Vagina (tissue), 2 donors: ENCODE results near the gene C11orf68. TPM values are rescaled to one million over a fixed set of nuclear protein-coding genes. Genes with fewer than 3 reads are reported as not detected.

Experiments
- DNase-seq, 2 donors: peaks; one replicate each; pipeline ENCODE4 v3.0.0-alpha.2; 2017; ENCODE audit errors: extremely low spot score in 2 of 2
- H3K27ac ChIP-seq: fragments of 200-600 bp; sonication (generic); one replicate; pipeline ENCODE4 v1.5.1; 2019
- H3K27me3 ChIP-seq: fragments of 200-600 bp; sonication (generic); one replicate; pipeline ENCODE4 v1.5.1; 2019
- H3K36me3 ChIP-seq, 2 donors: fragments of 200-600 bp; sonication (generic); one replicate each; pipeline ENCODE4 v1.5.1; 2017 to 2019
- H3K4me1 ChIP-seq: fragments of 200-600 bp; sonication (generic); one replicate; pipeline ENCODE4 v1.5.1; 2019
- H3K4me3 ChIP-seq, 2 donors: fragments of 200-600 bp; sonication (generic); 1 replicate in 1 of 2; 2 replicates in 1 of 2; pipeline ENCODE4 v1.5.1; 2016 to 2019
- H3K9me3 ChIP-seq: fragments of 200-600 bp; sonication (generic); one replicate; pipeline ENCODE4 v1.5.1; 2019
- CTCF ChIP-seq, 3 experiments: fragments of 450-650 bp in 2 of 3; fragments of 200-600 bp in 1 of 3; sonication (generic) in 1 of 3; IDR thresholded peaks; one replicate each; pipeline ENCODE4 v1.5.1; 2017 to 2019; ENCODE audit warnings: antibody characterized with exemption in 3 of 3, mild to moderate bottlenecking in 2 of 3, moderate library complexity in 2 of 3
- POLR2A ChIP-seq, 2 donors: fragments of 450-650 bp; IDR thresholded peaks; one replicate each; pipeline ENCODE4 v1.6.1; 2017; ENCODE audit warnings: antibody characterized with exemption in 2 of 2, mild to moderate bottlenecking in 2 of 2, moderate library complexity in 2 of 2
- POLR2AphosphoS5 ChIP-seq, 2 donors: sonication (generic); formaldehyde crosslinking; IDR thresholded peaks; one replicate each; pipeline ENCODE4 v1.9.0; 2017; ENCODE audit warnings: antibody characterized with exemption in 2 of 2, mild to moderate bottlenecking in 2 of 2, low read depth in 1 of 2; ENCODE audit not compliant: insufficient read depth in 1 of 2
- intact Hi-C: fragments of 100-400 bp; cut with DNase I; formaldehyde crosslinking; loops from one replicate; pipeline ENCODE4 v1.15.1; 2023
- total RNA-seq: library from RNA; depleted of rRNA; stranded (reverse); fragments of >200 nt; gene quantifications from one replicate; pipeline ENCODE4 v1.2.3, GENCODE V29; 2016

Gene C11orf68
- total RNA-seq, 1 donor from 2014 or later, result 21.1 TPM

DNA sequence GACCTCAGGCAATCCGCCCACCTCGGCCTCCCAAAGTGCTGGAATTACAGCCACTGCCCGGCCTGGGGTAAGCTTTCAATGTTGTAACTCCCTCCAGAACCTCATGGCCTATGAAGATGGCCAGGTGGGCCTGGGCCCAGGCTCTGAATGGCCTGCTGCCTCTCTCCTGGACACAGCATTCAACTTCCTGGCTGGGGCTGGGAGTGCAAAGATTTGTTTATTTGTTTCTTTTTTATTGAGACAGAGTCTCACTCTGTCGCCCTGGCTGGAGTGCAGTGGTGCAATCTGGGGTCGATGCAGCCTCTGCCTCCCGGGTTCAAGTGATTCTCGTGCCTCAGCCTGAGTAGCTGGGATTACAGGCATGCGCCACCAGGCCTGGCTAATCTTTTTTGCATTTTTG lies 25.9 kb upstream of the C11orf68 start:
- TF ChIP-seq CTCF (IDR thresholded peaks at IDR 0.05), result no peak
- TF ChIP-seq POLR2A (IDR thresholded peaks at IDR 0.05), result no peak
- TF ChIP-seq POLR2AphosphoS5 (IDR thresholded peaks at IDR 0.05; ENCODE audit: insufficient read depth in 1 of 2, low read depth in 1 of 2), result no peak
- no peak for DNase-seq
- intact Hi-C loops, result no loop called here
- Histone ChIP-seq H3K27me3 (no peaks in the 10 kb centered on the region), H3K4me3 (no peak overlapping the region), H3K4me1 (no peaks in the 10 kb centered on the region), H3K27ac (no peak overlapping the region), H3K9me3 (no peaks in the 10 kb centered on the region), H3K36me3 (no peaks in the 10 kb centered on the region)

DNA sequence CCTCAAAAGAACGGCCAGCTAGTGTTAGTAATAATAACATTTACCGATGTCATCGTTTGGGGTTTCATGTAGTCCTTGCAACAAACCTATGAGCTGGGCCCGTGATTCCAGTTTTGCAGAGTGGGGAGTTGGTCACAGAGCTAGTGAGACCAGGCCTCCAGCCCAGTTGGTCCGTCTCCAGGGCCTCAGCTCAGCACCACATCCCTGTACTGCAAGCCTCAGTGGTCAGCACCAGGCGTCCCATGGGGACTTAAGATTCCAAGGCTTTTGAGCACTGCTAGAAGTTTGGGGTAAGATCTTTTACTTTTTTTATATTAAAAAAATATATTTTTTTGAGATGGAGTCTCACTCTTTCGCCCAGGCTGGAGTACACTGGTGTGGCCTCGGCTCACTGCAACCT lies 25.3 kb upstream of the C11orf68 start:
- Histone ChIP-seq H3K4me1 (no peaks in the 10 kb centered on the region), H3K36me3 (no peaks in the 10 kb centered on the region), H3K27ac (no peak overlapping the region), H3K9me3 (no peaks in the 10 kb centered on the region), H3K27me3 (no peaks in the 10 kb centered on the region), H3K4me3 (no peak overlapping the region)
- DNase-seq, result no peak
- intact Hi-C loops, result no loop called here
- TF ChIP-seq POLR2A (IDR thresholded peaks at IDR 0.05) (no peak), POLR2AphosphoS5 (IDR thresholded peaks at IDR 0.05; ENCODE audit: insufficient read depth in 1 of 2, low read depth in 1 of 2) (no peak), CTCF (IDR thresholded peaks at IDR 0.05) (no peak)

GRCh38 chr11:65942531-65942930 lies 23.7 kb upstream of the C11orf68 start:
- H3K36me3 ChIP-seq, result no peaks in the 10 kb centered on the region
- H3K9me3 ChIP-seq, result no peaks in the 10 kb centered on the region
- H3K27ac ChIP-seq, result no peak overlapping the region
- intact Hi-C loops, result no loop called here
- no peak for DNase-seq
- H3K4me3 ChIP-seq, result no peak overlapping the region
- H3K4me1 ChIP-seq, result no peaks in the 10 kb centered on the region
- TF ChIP-seq CTCF (IDR thresholded peaks at IDR 0.05) (no peak), POLR2A (IDR thresholded peaks at IDR 0.05) (no peak), POLR2AphosphoS5 (IDR thresholded peaks at IDR 0.05; ENCODE audit: insufficient read depth in 1 of 2, low read depth in 1 of 2) (no peak)
- no peaks in the 10 kb centered on the region for H3K27me3 ChIP-seq

- H3K27ac ChIP-seq, result no peak overlapping the region
- no peak for DNase-seq
- no peaks in the 10 kb centered on the region for H3K27me3 ChIP-seq
- no peaks in the 10 kb centered on the region for H3K4me1 ChIP-seq
- H3K9me3 ChIP-seq, result no peaks in the 10 kb centered on the region
- no peaks in the 10 kb centered on the region for H3K36me3 ChIP-seq
- TF ChIP-seq CTCF (IDR thresholded peaks at IDR 0.05) (no peak), POLR2AphosphoS5 (IDR thresholded peaks at IDR 0.05; ENCODE audit: insufficient read depth in 1 of 2, low read depth in 1 of 2) (no peak), POLR2A (IDR thresholded peaks at IDR 0.05) (no peak)
- intact Hi-C loops, result no loop called here
- H3K4me3 ChIP-seq, result no peak overlapping the region
Observed at GRCh38 chr11:65941720-65942310, 23.0 kb upstream of the C11orf68 start.

GRCh38 chr11:65937766-65938165 lies 18.9 kb upstream of the C11orf68 start:
- TF ChIP-seq POLR2AphosphoS5 (IDR thresholded peaks at IDR 0.05; ENCODE audit: insufficient read depth in 1 of 2, low read depth in 1 of 2) (no peak), CTCF (IDR thresholded peaks at IDR 0.05) (no peak), POLR2A (IDR thresholded peaks at IDR 0.05) (no peak)
- no peaks in the 10 kb centered on the region for H3K36me3 ChIP-seq
- no peak overlapping the region for H3K27ac ChIP-seq
- H3K9me3 ChIP-seq, result no peaks in the 10 kb centered on the region
- H3K4me1 ChIP-seq, result no peaks in the 10 kb centered on the region
- intact Hi-C loops, result no loop called here
- no peak for DNase-seq
- H3K4me3 ChIP-seq, result no peak overlapping the region
- H3K27me3 ChIP-seq, result no peaks in the 10 kb centered on the region
